ENCODE data around the gene RNLS. TPM values are rescaled to one million over a fixed set of nuclear protein-coding genes. Genes with fewer than 3 reads are reported as not detected.

The RNLS gene
- total RNA-seq, 1 experiment from 2014 or later, result not detected

- no peaks in the 10 kb centered on the region for H3K36me3 Mint-ChIP-seq (ENCODE audit: insufficient read depth, unreplicated experiment)
- DNase-seq (ENCODE audit: unreplicated experiment), result no peak
- H3K27ac Mint-ChIP-seq (ENCODE audit: low read depth, unreplicated experiment), result no peak overlapping the region
- no TSS peak for BruUV-seq (replicated peaks)
- ChIA-PET CTCF (interaction anchor here (0.6 kb wide), 1 partner anchor 282 kb away, joined by 3 read pairs; no protein-coding TSS in a partner anchor), POLR2A (no interaction called here)
- intact Hi-C loops (cut with micrococcal nuclease), result no loop called here
- peaks cover 14% of the 10 kb centered on the region for H3K4me1 Mint-ChIP-seq (ENCODE audit: insufficient read depth, unreplicated experiment)
- no peaks in the 10 kb centered on the region for H3K27me3 Mint-ChIP-seq (ENCODE audit: insufficient read depth, unreplicated experiment)
- no peaks in the 10 kb centered on the region for H3K9me3 Mint-ChIP-seq (ENCODE audit: unreplicated experiment)
- TF ChIP-seq CTCF (IDR thresholded peaks at IDR 0.05; ENCODE audit: unreplicated experiment), result no peak
- no peak overlapping the region for H3K4me3 Mint-ChIP-seq (ENCODE audit: unreplicated experiment)
These were observed 54.1 kb downstream of the RNLS start for GRCh38 chr10:88528806-88529570.

- POLR2A ChIA-PET, result interaction anchor here (0.7 to 1.6 kb wide), 3 partner anchors 11 to 667 kb away, joined by 3 read pairs; no protein-coding TSS in a partner anchor
- intact Hi-C loops (cut with micrococcal nuclease), result no loop called here
- peaks cover 20% of the 10 kb centered on the region for H3K4me1 Mint-ChIP-seq (ENCODE audit: insufficient read depth, unreplicated experiment)
- BruUV-seq (replicated peaks), result no TSS peak
- CTCF ChIA-PET, result no interaction called here
- no peaks in the 10 kb centered on the region for H3K9me3 Mint-ChIP-seq (ENCODE audit: unreplicated experiment)
- no peaks in the 10 kb centered on the region for H3K27me3 Mint-ChIP-seq (ENCODE audit: insufficient read depth, unreplicated experiment)
- H3K27ac Mint-ChIP-seq (ENCODE audit: low read depth, unreplicated experiment), result peak overlapping the region; percentile 67
- no peaks in the 10 kb centered on the region for H3K36me3 Mint-ChIP-seq (ENCODE audit: insufficient read depth, unreplicated experiment)
- no peak overlapping the region for H3K4me3 Mint-ChIP-seq (ENCODE audit: unreplicated experiment)
- TF ChIP-seq CTCF (IDR thresholded peaks at IDR 0.05; ENCODE audit: unreplicated experiment), result no peak
- no peak for DNase-seq (ENCODE audit: unreplicated experiment)
These were observed 54.9 kb downstream of the RNLS start for GRCh38 chr10:88528201-88528600.

- H3K4me1 Mint-ChIP-seq (ENCODE audit: insufficient read depth, unreplicated experiment), result peaks cover 21% of the 10 kb centered on the region
- BruUV-seq (replicated peaks), result no TSS peak
These were observed 55.9 kb downstream of the RNLS start for GRCh38 chr10:88527245-88527644.

More at GRCh38 chr10:88527245-88527644, 55.9 kb downstream of the RNLS start:
- TF ChIP-seq CTCF (IDR thresholded peaks at IDR 0.05; ENCODE audit: unreplicated experiment), result no peak
- Mint-ChIP-seq H3K27me3 (ENCODE audit: insufficient read depth, unreplicated experiment) (no peaks in the 10 kb centered on the region), H3K4me3 (ENCODE audit: unreplicated experiment) (no peak overlapping the region), H3K9me3 (ENCODE audit: unreplicated experiment) (no peaks in the 10 kb centered on the region), H3K36me3 (ENCODE audit: insufficient read depth, unreplicated experiment) (peaks cover under 1% of the 10 kb centered on the region), H3K27ac (ENCODE audit: low read depth, unreplicated experiment) (no peak overlapping the region)
- ChIA-PET POLR2A (interaction anchor here (0.9 to 1.6 kb wide), 5 partner anchors 10 to 666 kb away, joined by 3 to 10 read pairs (median 3); no protein-coding TSS in a partner anchor), CTCF (interaction anchor here (0.6 kb wide), 1 partner anchor 55 kb away, joined by 3 read pairs; no protein-coding TSS in a partner anchor)
- intact Hi-C loops (cut with micrococcal nuclease), result no loop called here
- DNase-seq (ENCODE audit: unreplicated experiment), result no peak
